GM12875 (cell line): ENCODE measurements around the gene DCAF11.

ENCODE experiments used
- H3K4me3 ChIP-seq: one replicate; pipeline ENCODE4 v1.5.1; 2011; ENCODE audit warnings: low read depth, low read length, control low read depth
- TF ChIP-seq, protein P1 (sequence below): IDR thresholded peaks from 2 replicates; pipeline ENCODE4 v1.5.1; 2011; ENCODE audit warnings: low read depth, mild to moderate bottlenecking, control low read depth, inconsistent platforms, low read length, moderate library complexity, borderline replicate concordance; ENCODE audit not compliant: insufficient read depth

DCAF11 gene

DNA sequence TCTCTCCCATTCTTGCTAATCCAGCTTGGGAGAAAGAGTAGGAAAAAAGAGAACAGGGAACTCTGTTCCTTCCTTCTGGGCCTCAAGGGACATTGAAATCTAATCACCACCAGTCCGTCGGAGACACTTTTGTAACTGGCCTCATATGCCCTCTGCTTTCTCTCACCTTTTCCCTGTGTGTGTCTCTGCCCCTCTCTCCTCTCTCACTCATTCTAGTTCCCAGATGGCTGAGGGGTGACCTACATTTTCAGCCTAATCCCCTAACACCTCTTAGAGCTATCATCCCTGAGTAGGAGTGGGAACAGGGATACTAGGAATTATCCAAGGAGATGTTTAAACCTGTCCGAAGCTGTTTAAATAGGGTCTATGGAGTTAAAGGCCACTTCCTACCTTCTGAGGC is 29.4 kb upstream of the DCAF11 start:
- TF ChIP-seq, protein P1, sequence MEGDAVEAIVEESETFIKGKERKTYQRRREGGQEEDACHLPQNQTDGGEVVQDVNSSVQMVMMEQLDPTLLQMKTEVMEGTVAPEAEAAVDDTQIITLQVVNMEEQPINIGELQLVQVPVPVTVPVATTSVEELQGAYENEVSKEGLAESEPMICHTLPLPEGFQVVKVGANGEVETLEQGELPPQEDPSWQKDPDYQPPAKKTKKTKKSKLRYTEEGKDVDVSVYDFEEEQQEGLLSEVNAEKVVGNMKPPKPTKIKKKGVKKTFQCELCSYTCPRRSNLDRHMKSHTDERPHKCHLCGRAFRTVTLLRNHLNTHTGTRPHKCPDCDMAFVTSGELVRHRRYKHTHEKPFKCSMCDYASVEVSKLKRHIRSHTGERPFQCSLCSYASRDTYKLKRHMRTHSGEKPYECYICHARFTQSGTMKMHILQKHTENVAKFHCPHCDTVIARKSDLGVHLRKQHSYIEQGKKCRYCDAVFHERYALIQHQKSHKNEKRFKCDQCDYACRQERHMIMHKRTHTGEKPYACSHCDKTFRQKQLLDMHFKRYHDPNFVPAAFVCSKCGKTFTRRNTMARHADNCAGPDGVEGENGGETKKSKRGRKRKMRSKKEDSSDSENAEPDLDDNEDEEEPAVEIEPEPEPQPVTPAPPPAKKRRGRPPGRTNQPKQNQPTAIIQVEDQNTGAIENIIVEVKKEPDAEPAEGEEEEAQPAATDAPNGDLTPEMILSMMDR = no peak
- H3K4me3 ChIP-seq = no peak overlapping the region

DNA sequence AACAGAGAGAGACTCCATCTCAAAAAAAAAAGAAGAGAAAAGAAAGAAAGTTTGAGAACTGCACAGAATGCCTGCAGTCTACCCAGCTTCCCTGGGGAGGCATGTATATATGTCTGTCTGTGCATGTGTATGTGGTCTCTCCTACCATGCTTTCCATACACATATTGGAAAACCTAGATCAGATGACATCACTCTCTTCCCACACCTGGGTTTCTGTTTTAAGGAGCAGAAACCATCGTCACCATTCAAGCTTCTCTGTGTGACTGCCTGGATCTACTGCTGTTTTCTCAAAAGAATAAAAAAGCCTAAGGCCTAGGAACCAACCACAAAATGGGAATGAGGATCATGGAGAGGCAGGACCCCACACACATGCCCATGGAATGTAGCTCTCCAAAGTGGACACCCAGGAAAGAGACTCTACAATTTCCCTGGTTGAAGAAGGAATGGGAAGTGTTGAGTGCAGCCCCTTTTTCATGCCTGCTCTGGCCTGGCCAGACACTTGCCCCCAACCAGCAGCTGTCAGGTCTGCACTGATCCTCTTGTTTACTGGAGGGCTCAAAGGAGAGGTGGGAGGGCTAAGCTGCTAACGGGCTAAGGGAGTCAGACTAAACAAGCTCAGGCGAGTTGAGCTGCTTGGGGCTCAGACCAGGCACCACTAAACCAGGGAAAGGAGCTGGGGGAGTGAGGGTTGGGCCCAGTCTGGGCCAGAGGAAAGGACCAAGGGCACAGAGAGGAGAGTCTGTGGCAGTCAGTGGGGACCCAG is 28.2 kb upstream of the DCAF11 start:
- H3K4me3 ChIP-seq = no peak overlapping the region
- TF ChIP-seq, protein P1 = no peak

GRCh38 chr14:24087004-24087403 is 27.6 kb upstream of the DCAF11 start:
- TF ChIP-seq, protein P1 = no peak
- H3K4me3 ChIP-seq = no peak overlapping the region

- TF ChIP-seq, protein P1 = no peak
- no peak overlapping the region for H3K4me3 ChIP-seq
These were observed 26.5 kb upstream of the DCAF11 start for GRCh38 chr14:24088095-24088494.

DNA sequence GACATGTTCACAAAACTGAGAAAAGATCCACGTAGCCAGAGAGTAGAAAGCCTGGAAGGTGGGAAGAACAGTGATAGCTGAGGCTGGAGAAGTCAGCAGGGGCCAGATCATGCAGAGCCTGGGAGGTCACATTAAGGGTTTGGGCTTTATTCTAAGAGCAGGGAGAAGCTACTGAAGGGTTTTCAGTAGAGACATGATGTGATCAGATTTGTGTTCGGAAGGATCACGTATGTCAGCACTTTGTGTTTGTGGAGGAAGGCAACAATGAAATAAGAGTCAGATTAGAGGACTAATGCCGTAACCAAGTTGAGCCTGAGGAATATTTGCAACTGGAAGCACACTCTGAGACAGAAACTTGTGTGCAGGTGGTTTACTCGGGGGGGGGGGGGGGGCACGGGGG is 24.7 kb upstream of the DCAF11 start:
- TF ChIP-seq, protein P1 = no peak

DNA sequence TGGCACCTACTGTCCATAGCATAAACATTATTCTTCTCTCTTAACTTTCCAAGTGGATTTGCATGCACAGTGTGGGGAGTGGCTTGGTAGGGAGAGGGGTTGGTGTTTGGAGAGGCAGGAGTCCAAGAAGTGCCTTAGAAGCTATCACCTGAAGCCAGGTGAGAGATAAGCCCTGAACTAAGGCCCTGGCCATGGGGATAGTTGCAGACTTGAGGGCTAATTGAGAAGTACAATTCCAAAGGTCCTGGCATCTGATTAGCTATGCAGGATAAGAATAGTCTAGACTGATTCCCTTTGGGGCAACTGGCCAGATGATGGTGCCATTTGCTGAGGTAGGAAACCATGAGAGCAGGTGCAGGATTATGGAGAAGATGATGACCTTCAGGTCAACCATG is 22.5 kb upstream of the DCAF11 start:
- TF ChIP-seq, protein P1 = no peak
- H3K4me3 ChIP-seq = no peak overlapping the region

More for the DNA sequence above, 24.7 kb upstream of the DCAF11 start:
- no peak overlapping the region for H3K4me3 ChIP-seq

GRCh38 chr14:24092505-24093206 is 21.9 kb upstream of the DCAF11 start:
- TF ChIP-seq, protein P1 = no peak
- no peak overlapping the region for H3K4me3 ChIP-seq
